ENCODE data around the gene REG3G.

- no peak for TF ChIP-seq POLR2AphosphoS5 (IDR thresholded peaks at IDR 0.05; ENCODE audit: low read depth, low read length)
- TF ChIP-seq, protein P1, sequence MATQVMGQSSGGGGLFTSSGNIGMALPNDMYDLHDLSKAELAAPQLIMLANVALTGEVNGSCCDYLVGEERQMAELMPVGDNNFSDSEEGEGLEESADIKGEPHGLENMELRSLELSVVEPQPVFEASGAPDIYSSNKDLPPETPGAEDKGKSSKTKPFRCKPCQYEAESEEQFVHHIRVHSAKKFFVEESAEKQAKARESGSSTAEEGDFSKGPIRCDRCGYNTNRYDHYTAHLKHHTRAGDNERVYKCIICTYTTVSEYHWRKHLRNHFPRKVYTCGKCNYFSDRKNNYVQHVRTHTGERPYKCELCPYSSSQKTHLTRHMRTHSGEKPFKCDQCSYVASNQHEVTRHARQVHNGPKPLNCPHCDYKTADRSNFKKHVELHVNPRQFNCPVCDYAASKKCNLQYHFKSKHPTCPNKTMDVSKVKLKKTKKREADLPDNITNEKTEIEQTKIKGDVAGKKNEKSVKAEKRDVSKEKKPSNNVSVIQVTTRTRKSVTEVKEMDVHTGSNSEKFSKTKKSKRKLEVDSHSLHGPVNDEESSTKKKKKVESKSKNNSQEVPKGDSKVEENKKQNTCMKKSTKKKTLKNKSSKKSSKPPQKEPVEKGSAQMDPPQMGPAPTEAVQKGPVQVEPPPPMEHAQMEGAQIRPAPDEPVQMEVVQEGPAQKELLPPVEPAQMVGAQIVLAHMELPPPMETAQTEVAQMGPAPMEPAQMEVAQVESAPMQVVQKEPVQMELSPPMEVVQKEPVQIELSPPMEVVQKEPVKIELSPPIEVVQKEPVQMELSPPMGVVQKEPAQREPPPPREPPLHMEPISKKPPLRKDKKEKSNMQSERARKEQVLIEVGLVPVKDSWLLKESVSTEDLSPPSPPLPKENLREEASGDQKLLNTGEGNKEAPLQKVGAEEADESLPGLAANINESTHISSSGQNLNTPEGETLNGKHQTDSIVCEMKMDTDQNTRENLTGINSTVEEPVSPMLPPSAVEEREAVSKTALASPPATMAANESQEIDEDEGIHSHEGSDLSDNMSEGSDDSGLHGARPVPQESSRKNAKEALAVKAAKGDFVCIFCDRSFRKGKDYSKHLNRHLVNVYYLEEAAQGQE (IDR thresholded peaks at IDR 0.05; ENCODE audit: insufficient read depth in 1 of 2, low read depth in 2 of 2, low read length in 2 of 2): no peak
- TF ChIP-seq SIN3A (IDR thresholded peaks at IDR 0.05; ENCODE audit: borderline replicate concordance, insufficient read depth, low read length): no peak
- no peak for TF ChIP-seq TAF1 (IDR thresholded peaks at IDR 0.05; ENCODE audit: borderline replicate concordance, insufficient read depth, low read length)
Measured at GRCh38 chr2:78984386-78984785, 41.1 kb upstream of the REG3G start.

All from PFSK-1 (cell line).